Stimulated activated CD4-positive, alpha-beta T cell treated with anti-CD3 and anti-CD28 coated beads, TNF-alpha, amount 100 ng/mL, for 1 hour (primary cell): ENCODE results near the gene SH3GL3.

Experiments
- DNase-seq, 3 donors: peaks; one replicate each; pipeline ENCODE4 v3.0.0-alpha.2; 2020; ENCODE audit warnings: low read depth in 3 of 3, low spot score in 1 of 3

Gene SH3GL3, protein sequence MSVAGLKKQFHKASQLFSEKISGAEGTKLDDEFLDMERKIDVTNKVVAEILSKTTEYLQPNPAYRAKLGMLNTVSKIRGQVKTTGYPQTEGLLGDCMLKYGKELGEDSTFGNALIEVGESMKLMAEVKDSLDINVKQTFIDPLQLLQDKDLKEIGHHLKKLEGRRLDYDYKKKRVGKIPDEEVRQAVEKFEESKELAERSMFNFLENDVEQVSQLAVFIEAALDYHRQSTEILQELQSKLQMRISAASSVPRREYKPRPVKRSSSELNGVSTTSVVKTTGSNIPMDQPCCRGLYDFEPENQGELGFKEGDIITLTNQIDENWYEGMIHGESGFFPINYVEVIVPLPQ

DNA sequence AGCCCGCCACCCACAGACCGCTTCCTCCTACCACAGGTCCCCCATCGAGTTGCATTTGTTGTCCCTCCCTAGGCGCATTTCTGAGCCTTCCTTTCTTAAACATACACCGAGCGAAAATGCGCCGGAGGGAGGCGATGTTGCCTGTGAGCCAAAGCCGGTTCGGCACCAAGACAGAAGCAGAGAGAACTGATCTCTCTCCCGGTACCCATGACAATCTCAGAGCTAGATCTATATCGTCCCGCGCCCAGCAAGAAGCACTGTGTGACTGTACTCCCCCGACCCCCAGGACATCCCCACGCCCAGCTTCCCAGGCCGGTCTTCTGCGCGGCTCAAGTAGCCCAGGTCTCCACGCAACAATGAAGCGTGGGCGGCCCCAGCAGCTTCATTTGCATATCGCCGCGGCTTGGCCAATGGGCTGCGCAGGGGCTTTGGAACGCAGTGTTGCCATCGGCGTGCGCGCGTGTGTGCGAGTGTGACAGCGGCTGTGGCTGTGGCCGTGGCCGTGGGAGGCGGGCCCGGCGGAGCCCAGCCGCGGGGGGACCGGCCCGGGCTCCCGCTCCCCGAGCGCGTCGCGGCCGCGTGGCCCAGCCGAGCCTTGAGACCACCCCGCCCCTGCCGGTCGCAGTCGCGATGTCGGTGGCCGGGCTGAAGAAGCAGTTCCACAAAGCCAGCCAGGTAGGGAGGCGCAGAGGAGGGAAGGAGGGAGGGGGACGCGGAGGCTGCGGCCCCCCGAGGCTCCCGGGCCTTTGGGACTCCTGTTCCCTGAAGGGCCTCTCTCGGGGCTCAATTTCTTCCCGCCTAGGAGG lies at the start of gene SH3GL3:
Gene SH3GL3 (plus strand): TSS at position 438 of the 806 bp plus-strand sequence. CDS start 193 bp downstream, at position 631.
- peak in 1 of 3 donors; percentile 14 for DNase-seq

DNA sequence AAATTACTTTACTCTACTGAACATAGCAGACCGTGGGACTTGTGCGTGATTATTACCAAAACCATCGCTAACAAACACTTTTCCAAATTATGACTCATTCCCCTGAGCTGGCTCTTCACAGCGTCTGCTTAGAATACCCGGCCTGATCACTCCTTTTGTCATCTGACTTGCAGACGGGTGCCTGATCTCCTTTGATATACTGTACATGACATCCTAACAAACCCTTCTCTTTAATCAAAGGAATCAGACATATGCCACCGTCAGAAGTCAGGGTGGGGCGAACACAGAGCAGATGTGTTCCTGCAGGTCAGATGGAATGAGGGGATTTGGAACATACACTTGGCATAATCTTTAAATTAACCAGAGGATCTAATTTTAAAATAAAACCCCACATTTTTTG lies 48.5 kb upstream of the SH3GL3 start:
- DNase-seq: no peak

DNA sequence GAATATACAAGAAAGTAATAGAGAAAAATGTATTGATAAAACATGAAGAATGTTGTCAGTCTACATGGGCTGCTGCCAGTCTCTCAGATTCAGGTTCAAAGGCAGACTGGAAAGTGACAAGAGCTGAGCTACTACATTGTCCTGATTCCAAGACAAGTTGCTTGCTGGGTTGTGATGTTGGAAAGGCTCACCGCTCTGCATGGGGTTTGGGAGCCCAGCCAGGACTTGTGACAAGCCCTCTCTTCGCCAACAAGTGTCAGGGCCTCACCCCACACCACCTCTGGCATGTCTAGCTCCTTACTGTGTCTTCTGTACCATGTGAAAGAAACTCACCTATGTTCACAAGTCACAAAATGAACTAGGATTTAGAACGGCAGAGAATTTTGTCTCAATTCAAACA lies 43.0 kb upstream of the SH3GL3 start:
- DNase-seq: no peak

DNA sequence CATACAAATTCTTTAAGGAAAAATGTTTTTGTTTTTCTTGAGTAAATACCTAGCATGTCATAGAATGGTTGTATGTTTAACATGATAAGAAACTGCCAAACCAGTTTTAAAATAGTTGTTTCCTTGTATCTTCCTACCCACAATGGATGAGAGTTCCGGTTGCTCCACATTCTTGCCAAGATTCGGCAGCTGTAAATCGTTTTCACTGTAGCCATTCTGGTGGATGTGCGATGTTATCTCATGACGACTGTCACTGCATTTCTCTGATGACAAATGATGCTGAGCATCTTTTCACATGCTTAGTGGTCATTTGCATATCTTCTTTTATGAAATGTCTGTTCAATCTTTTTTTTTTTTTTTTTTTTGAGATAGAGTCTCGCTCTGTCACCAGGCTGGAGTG lies 36.6 kb upstream of the SH3GL3 start:
- no peak for DNase-seq

DNA sequence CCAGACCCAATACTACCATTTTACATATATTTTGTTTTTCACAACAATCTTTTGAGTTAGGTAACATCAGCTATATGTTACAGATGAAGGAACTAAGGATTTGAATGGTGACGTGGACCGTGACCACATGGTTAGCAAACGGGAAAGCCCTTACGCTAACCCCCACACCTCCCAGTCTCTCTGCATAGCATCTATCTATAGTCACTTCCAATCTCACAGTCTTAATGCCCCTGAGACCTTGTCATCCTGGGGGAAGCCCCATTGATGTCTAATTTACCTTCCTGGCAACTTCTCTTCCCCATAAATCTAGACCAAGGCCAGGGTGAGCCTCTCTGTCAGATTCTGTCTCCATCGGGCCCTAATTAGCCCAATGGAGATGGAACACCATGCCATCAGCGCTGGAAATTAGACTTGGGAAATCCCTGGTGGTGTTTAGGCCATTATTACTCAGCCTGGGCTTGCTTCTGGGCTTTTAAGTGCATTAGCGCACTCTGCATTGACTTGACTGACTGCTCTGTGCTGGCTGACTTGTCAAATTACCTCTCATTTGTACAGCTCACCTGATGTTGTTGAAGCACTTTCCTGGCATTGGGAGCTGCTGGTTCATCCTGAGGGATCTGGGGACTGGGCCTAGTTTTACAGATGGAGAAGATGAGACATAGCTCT lies 34.0 kb upstream of the SH3GL3 start:
- DNase-seq: no peak

DNA sequence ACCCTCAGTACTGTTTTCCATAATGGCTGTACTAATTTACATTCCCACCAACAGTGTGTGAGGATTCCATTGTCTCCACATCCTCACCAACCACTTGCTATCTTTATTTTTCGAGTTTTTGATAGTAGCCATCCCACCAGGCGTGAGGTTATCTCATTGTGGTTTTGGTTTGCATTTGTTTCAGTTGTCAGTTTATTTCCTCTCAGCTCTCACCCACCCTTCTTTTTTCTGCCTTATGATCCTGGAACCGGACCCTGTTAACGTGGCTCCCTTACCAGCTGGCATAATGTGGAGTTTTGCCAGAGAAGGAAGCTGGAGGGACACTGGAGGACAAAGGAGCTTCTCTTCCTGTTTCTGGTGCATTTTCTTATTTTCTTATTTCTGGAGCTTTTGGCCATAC lies 25.1 kb upstream of the SH3GL3 start:
- no peak for DNase-seq

DNA sequence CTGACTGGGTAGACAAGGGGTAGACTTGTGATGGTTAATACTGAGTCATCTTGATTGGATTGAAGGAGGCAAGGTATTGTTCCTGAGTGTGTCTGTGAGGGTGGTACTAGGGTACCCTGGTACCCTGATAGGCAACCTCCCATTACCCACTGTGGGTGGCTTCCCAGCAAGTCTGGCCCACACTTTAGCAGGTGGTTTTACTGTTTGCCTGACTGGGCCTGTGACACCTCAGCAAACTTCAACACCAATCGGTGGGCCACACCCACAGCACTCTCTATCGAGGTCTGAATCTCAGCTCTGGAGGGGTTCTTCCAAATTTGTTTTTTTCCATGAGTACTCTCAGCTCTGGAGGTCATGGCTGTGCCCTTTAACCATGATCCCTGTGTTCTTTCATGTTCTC lies 24.6 kb upstream of the SH3GL3 start:
- no peak for DNase-seq

DNA sequence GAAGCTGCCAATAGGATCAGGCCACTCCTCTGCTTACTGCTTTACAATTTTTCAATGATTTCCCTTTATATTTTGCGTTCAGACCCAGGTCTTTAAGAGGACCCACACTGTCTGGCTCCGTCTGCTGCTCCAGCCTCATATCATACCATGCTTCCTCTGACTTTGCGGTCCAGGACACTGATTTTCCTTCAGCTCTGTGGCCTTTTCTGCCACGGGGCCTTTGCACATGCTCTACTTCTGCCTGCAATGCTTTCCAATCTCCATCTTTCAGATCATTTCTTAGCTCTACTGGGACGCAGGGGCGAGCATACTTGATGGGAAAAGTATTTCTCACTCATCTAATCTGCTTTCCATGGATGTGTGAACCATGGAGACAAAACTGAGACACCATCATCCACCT lies 23.0 kb upstream of the SH3GL3 start:
- DNase-seq: no peak

DNA sequence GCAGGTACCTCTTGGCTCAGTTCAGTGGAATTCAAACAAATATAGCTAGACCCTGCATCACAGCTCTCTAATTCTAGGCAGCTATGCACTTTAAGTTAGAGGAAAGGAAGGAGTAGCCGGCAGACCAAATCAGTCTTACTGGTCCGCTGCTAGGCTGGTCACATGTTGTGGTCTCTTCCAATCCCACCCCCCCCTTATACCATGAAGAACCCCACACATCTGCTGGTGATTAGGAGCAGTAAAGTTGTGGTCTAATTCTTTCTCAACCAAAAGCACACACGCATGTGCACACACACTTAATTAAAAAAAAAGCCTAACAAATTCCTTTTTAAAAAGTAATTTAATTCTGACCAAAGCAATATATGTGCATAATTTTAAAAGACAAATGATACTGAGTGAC lies 16.7 kb upstream of the SH3GL3 start:
- no peak for DNase-seq

DNA sequence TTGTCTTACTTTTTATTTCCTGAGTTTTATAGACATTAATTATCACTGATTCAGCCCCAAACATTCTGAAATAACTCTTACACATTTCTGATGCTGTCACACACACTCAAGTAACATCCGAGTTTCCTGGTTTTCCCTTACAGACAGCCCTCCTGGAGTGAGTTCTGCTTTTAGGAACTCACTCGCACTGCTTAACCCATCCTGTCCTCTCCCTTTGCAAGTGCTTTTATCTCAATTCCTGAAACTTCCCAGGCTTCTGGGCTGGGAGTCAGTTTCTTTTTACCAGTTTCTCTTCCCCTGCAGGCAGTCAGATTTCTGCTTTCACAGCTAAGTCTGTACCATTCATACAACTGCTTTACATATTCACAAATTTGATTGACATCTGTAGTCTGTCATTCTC lies 15.6 kb upstream of the SH3GL3 start:
- no peak for DNase-seq

DNA sequence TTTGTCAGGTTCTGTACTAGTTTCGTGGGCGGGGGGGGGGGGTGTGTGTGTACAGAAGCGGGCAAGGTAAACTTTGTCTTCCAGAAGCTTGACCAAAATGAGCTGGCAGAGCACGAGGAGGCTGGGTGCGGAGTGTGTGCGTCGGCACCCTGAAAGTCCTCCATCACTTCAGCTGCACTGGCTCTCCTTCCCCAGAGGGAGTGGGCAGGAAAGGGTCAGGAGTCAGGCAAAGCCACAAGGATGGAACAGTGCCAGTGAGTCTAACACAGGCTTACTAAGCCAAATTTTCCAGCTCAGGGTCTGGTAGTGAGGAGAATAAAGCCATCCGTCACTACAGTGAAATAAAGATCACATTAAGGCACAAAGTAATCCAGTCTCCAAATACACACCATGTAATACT lies 11.9 kb upstream of the SH3GL3 start:
- DNase-seq: no peak

DNA sequence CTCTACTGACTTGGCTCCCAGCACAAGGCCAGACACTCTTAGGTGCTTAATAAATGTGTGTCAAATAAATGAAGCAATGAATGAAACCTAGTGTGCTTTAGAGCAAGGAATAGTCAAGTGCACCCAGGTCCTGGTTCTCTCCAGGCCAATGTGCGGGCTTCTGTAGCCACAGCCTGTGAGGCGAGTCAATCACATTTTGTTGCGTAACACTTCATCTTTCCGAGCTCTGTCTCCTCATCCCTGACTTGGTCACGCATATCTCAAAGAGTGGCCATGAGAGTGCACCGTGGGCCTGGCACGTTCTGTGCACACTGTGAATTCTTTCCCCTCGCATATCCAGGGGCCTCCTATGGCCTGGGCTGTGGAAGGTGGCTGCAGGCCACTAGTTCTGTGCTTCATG lies 11.4 kb upstream of the SH3GL3 start:
- no peak for DNase-seq

DNA sequence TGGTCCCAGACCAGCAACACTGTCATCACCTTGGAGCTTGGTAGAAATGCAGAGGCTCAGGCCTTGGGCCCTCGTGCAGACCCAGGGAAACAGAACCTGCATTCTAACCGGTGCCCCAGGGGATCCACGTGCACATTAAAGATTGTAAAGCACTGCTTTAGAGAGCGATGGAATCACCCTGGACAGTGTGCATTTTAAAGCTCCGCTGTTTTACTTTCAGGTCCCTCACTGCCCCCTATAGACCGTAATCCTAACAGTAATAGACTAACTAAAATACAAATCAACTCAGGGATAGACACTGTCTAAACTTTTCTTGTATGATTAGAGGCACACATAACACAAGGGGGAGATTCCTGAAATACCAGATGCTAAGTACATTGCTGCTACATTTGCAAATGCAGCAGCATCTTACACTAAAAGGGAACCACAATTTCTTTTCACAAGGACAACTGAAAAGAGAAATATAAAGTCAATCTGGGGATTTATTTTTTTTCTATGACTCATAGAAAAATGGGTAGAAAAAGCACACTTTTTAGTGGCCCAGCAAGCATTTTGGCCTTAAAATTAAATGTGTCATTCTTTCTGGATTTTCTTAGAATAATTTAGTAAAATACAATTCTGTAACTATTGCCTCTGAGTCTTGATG lies 10.5 kb upstream of the SH3GL3 start:
- DNase-seq: no peak

DNA sequence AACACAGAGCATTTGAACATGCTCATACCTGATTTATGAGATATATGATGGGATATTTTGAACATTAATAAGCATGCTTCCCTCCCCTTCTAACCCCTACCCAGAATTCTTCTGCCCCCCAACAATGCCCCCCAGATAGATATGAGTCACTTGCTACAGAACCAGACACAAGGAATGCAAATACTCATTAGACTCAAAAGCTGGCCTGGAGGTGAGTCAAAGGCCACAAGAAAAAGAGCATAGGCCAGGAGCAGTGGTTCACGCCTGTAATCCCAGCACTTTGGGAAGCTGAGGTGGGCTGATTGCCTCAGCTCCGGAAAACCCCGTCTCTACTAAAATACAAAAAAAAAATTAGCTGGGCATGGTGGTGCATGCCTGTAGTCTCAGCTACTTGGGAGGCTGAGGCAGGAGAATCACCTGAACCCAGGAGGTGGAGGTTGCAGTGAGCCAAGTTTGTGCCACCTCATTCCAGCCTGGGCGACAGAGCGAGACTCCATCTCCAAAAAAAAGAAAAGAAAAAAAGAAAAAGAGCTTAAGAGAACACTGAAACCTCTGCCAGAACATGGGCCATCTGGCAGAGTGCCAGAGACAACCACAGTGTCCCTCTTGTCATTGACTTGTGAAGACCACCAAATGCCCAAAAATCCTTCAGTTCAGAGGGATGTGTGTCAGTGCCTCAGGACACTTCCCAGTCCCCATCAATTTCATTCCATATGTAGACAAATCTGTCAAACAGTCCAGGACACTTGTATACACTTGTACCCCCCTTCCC lies 3.9 kb upstream of the SH3GL3 start:
- DNase-seq: no peak

DNA sequence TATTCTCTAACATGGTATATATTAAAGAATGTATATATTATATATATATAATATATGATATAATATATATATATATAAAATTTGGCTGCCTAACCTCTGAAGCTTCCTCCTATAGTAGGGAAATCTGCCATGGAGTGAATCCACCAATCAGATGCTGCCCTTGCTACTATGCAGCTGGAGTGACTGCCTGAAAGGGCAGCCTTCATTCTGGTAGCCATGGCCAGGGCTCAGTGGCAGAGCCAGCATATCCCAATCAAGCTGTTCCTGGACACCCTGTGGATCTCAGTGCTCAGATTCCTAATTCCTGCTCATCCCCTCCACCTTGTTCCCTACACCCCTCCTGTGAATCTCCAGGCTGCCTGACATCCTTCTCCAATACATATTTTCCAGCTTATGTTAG lies 2.2 kb upstream of the SH3GL3 start:
- DNase-seq: no peak

DNA sequence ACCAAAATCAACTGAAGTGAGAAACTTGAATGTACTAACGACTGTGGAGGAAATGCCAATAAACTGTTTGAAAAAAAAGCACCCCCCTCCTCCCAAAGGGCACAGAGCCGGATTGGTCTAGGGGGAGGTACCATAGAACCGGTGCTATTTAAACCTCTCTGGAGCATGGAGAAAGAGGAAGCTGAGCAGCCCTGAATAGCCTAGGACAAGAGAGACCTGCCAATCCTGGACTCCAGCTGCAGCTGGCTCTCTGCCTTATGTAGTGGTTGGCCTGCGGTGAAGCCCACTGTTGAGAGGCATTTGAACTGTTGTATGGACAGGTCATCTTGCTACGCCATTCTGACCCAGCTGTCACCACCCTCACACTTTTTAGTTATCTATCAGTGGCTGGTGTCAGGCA lies 1.5 kb upstream of the SH3GL3 start:
- no peak for DNase-seq

DNA sequence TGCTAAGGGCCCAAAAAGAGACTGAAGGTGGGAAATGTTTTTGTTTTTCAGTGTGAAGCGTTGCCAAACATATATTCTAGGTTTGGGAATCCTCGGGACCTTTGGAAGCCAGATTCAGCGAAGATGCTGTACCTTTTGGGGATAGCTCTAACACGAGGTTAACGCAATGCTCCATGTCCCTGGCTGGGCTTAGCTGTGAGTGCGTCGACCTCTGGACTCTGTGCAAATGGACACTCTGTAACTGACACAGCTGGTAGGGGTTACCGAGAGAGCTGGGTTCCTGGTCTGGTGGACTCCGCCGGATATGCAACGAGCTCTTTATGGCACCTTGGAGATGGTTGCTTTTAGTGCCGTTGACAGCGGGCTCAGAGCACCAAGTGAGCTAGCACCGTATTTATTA lies 724 bp upstream of the SH3GL3 start:
- DNase-seq: no peak

DNA sequence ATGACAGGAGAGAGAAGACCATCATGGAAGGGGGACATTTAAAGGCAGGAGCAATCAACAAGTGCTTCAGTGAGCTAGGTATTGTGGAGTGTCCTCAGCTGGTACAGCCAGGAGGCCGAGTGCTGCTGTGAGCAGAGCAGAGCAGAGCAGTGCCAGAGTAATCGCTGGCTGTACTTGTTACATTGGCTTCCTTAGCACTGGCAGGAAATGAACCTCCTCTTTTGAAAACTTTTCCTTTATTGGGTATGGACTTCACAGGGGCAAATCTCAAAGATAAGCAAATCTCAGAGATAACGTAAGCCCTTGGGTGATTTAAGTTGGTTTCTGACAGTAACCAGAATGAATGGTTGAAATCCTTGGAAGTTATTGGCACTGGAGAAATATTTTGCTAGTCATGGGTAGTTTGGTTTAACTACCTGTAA lies 2.1 kb downstream of the SH3GL3 start:
- DNase-seq: no peak

DNA sequence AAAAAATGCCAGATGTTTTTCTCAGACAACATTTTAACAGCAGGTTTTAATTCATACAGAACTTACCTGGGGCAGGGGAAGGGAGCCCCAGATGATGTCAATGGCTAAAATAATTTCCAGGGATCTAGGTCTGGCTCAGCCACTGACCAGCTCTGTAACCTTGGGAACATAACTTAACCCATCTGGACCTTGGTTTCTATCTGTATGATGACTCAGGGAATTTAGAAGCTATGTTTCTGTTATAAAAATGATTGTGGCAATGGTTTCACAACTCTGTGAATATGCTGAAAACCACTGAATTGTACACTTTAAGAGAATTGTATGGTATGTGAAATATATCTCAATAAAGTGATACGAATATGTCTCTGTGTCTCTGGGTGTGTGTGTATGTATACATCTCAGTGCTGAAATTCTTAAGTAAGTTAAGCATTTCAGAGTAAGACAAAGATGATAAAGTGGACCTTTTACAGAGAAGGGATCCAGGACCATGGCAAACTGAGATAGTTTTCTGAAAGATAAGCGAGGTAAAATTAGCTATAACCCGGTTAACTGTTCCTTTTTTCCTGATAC lies 2.9 kb downstream of the SH3GL3 start:
- no peak for DNase-seq

DNA sequence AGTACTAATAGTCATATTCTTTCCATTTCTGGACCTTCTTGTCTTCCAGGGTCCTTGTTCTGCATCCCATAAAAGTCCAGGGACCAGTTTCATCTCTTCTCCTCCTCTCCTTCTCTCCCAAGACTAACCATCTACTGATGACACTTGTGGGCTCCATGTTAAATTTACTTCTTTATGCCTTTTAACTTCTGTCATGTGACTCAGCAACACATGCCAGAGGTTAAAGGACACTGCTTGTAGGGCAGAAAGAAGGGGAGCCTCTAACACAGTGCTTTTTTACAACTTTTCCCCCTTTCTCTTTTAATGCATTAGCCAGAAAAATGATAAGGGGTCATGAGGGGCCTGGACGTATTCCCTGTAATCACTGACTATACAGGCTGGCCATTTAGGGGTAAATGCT lies 10.0 kb downstream of the SH3GL3 start:
- DNase-seq: no peak

DNA sequence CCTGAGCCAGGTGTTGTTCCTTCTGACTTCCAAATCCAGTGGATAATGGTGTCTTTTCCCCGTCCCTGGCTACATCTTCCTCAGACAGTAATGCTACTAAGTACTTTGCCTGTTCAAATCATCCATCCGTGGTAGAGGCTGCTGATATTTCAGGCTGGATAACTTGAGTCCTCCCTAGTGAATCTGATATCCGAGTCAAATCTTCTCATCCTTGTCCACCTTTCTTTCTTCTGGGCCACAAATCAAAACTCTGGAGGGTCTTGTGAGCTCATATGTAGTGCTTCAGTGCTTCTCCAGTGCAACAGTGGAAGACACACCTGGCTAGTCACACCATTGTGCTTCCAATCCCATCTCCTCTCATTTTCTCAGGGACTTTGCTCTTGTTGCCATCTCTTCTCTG lies 11.2 kb downstream of the SH3GL3 start:
- DNase-seq: no peak
